Endothelial cell of hepatic sinusoid (primary cell): ENCODE measurements around the gene AFF3.

Source experiments
- in situ Hi-C: cut with HindIII; loops from 2 replicates; pipeline ENCODE4 v1.10.0; 2017; ENCODE audit warnings: low sequenced_read_pairs

Gene AFF3

GRCh38 chr2:100046961-100047947, 95.1 kb downstream of the AFF3 start:
- in situ Hi-C loops, result no loop called here

GRCh38 chr2:100045000-100045399, 97.4 kb downstream of the AFF3 start:
- in situ Hi-C loops, result no loop called here

- in situ Hi-C loops, result no loop called here
Observed at GRCh38 chr2:100043891-100044255, 98.5 kb downstream of the AFF3 start.

- in situ Hi-C loops, result no loop called here
Observed at GRCh38 chr2:100043081-100043890, 99.1 kb downstream of the AFF3 start.

- in situ Hi-C loops, result no loop called here
Observed at GRCh38 chr2:100042562-100042961, 99.8 kb downstream of the AFF3 start.

- in situ Hi-C loops, result no loop called here
Observed at GRCh38 chr2:100041946-100042345, 100.4 kb downstream of the AFF3 start.

GRCh38 chr2:100041385-100041784, 101.0 kb downstream of the AFF3 start:
- in situ Hi-C loops, result no loop called here

- in situ Hi-C loops, result no loop called here
Observed at GRCh38 chr2:100040906-100041305, 101.5 kb downstream of the AFF3 start.

GRCh38 chr2:100039291-100039980, 103.0 kb downstream of the AFF3 start:
- in situ Hi-C loops, result no loop called here

GRCh38 chr2:100038011-100038410, 104.4 kb downstream of the AFF3 start:
- in situ Hi-C loops, result no loop called here

- in situ Hi-C loops, result no loop called here
Observed at GRCh38 chr2:100036793-100037192, 105.6 kb downstream of the AFF3 start.

GRCh38 chr2:100036026-100036425, 106.4 kb downstream of the AFF3 start:
- in situ Hi-C loops, result no loop called here

GRCh38 chr2:100034431-100034830, 108.0 kb downstream of the AFF3 start:
- in situ Hi-C loops, result loop anchor here (5.0 kb wide), 1 partner anchor 62 kb away; no protein-coding TSS in a partner anchor

GRCh38 chr2:100033976-100034375, 108.4 kb downstream of the AFF3 start:
- in situ Hi-C loops, result loop anchor here (5.0 kb wide), 1 partner anchor 62 kb away; no protein-coding TSS in a partner anchor

GRCh38 chr2:100031604-100032003, 110.8 kb downstream of the AFF3 start:
- in situ Hi-C loops, result loop anchor here (5.0 kb wide), 1 partner anchor 59 kb away; no protein-coding TSS in a partner anchor

- in situ Hi-C loops, result no loop called here
Observed at GRCh38 chr2:100029460-100029859, 112.9 kb downstream of the AFF3 start.

- in situ Hi-C loops, result no loop called here
Observed at GRCh38 chr2:100021791-100022340, 120.5 kb downstream of the AFF3 start.

GRCh38 chr2:100019499-100019898, 122.9 kb downstream of the AFF3 start:
- in situ Hi-C loops, result no loop called here

- in situ Hi-C loops, result no loop called here
Observed at GRCh38 chr2:100018341-100019193, 123.8 kb downstream of the AFF3 start.

GRCh38 chr2:100017633-100018032, 124.8 kb downstream of the AFF3 start:
- in situ Hi-C loops, result no loop called here
